Activated T-helper 9 cell treated with anti-CD3 and anti-CD28 coated beads, Interleukin-2, amount 50 U/mL, for 16 hours (primary cell): ENCODE measurements around the gene TPST2.

Experiments
- DNase-seq: peaks from one replicate; pipeline ENCODE4 v3.0.0-alpha.2; 2020; ENCODE audit warnings: low read depth

The TPST2 gene

DNA sequence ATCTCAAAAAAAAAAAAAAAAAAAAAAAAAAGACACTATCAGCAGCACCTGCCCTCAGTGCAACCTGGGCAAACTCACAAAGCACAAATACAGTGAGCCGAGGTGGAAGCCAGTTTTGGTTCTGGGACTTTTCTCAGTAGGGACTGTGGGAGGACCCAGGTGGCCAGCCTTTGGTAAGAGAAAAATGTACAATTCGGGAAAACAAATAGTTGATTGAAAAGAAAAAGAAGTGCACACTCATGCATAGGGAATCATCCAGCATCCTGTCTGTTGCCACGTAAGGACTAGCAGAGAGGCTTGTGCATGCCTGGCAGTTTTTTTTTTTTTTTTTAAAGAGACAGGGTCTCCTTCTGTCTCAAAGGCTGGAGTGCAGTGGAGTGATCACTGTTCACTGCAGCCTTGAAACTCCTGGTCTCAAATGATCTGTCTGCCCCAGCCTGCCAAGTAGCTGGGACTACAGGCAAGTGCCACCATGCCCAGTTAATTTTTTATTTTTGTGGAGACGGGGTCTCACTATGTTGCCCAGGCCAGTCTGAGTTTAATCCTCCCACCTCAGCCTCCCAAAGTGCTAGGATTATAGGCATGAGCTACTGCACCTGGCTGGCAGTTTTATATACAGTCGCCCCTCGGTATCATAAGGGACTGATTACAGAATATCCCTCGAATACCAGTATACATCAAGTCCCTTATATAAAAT lies 36.7 kb downstream of the TPST2 start:
- DNase-seq = no peak

GRCh38 chr22:26552466-26552865 lies 37.5 kb downstream of the TPST2 start:
- no peak for DNase-seq

GRCh38 chr22:26551568-26551967 lies 38.4 kb downstream of the TPST2 start:
- no peak for DNase-seq

DNA sequence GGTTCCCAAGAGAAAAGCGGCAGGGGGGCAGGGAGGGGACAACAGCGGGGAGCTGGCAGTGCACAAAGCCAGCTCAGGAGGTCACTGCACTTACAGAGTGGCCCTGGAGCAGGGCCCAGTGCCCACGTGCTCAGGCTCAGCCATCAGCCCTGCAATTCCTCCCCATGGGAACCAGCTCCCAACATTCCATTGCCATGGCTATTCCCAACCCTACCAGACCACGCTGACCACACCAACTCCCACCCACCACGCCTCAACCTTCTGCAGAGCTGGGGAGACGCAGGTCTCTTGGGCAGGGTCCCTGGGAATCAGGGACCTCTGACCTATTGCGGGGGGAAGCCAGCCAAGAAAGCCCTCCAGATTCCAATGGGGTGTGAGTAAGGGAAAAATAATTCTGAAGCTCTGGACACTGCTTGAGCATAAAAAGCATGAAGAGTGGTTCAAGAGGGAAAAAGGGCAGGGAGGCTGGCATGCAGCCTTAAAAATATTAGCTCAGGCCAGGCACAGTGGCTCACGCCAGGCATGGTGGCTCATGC lies 39.4 kb downstream of the TPST2 start:
- DNase-seq = no peak

DNA sequence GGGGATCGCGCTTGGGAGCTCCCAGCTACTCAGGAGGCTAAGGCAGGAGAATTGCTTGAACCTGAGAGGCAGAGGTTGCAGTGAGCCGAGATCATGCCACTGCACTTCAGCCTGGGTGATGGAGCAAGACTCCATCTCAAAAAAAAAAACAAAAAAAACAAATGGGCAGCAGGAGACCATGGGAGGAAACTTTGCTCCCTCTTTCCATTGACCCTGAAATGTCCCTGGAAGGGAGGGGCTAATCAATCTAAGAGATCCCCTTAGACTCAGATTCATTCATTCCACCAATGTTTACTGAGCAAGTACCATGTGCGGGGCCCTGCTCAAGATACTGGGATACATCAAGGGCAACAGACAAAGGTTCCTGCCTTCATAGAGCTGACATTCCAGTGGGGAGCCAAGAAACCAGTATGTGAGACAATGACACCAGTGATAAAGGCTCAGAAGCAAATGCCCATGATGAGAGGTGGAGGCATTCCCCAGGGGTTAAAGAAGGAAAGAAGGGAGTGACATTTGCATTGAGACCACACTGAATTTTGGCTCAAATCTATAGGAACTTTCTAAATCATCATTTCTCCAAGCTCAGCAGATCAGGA lies 39.9 kb downstream of the TPST2 start:
- DNase-seq = no peak

DNA sequence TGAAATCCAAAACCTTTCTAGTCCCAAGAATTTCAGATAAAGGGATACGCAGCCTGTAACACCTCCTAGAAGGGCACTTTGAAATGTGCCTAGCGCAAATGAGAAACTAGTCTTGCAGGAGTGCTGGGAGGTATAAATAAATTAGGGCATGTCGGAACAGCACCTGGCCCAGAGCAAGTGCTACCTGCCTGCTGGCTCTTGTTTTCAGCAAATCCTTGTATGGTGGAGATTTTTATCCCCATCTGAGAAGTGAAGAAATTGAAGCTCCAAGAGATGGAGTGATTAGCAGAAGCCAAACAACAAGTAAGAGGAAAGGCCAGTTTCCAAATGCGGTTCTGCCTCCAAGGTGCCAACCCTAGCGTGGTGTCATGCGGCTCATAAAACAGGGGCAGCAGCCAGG lies 40.9 kb downstream of the TPST2 start:
- DNase-seq = no peak

DNA sequence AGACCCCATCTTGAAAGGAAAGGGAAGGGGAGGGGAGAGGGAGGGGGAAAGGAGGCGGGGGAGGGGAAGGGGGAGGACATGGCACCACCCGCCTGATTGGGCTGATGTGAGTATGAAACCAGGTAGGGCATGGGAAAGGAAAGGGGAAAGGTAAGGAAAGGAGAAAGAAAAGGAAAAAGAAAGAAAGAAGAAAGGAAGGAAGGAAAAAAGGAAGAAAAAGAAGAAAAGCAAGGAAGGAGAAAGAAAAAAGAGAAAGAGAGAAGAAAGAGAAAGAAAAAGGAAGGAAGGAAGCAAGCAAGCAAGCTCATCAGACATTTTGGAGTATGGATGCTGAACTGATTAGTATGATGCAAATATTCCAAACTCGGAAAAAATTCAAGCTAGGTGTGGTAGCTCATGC lies 41.6 kb downstream of the TPST2 start:
- DNase-seq = no peak

- DNase-seq = no peak
These were observed 42.1 kb downstream of the TPST2 start for GRCh38 chr22:26547837-26548236.

DNA sequence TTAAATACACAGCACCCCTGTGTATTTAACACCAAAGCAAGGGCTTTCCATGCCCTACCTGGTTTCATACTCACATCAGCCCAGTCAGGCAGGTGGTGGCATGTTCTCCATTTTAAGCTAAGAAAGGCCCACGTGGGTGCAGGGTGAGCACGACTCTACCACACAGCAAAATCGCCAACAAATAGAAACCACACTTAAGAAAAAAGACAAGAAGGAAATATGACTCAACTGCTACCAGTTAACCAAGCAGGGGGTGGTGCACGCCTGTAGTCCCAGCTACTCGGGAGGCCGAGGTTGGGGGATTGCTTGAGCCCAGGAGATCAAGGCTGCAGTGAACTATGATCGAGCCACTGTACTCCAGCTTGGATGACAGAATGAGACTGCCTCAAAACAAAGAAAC lies 42.5 kb downstream of the TPST2 start:
- DNase-seq = no peak

- no peak for DNase-seq
These were observed 43.6 kb downstream of the TPST2 start for GRCh38 chr22:26546282-26546681.

- DNase-seq = no peak
These were observed 44.1 kb downstream of the TPST2 start for GRCh38 chr22:26545827-26546226.

- DNase-seq = no peak
These were observed 44.5 kb downstream of the TPST2 start for GRCh38 chr22:26545385-26545784.

DNA sequence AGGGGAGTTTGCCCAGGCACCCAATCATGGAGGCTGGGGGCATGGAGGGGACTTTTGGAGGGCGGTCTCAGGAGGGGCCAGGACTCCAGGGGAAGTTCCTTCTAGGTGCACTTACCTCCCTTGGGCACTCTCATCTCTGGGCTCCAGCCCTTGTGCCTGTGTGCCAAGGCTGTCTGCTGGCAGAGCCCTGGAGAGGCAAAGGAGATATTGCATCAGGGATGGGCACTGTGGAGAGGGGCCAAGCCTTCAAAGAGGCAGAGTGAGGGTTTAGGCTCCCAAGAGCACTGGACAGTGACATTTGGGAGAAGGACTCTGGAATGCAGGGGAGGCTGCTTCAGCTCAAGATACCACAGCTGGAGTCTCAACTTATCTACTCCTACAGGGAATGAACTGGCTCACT lies 45.4 kb downstream of the TPST2 start:
- DNase-seq = no peak

- DNase-seq = no peak
These were observed 47.1 kb downstream of the TPST2 start for GRCh38 chr22:26542831-26543230.

DNA sequence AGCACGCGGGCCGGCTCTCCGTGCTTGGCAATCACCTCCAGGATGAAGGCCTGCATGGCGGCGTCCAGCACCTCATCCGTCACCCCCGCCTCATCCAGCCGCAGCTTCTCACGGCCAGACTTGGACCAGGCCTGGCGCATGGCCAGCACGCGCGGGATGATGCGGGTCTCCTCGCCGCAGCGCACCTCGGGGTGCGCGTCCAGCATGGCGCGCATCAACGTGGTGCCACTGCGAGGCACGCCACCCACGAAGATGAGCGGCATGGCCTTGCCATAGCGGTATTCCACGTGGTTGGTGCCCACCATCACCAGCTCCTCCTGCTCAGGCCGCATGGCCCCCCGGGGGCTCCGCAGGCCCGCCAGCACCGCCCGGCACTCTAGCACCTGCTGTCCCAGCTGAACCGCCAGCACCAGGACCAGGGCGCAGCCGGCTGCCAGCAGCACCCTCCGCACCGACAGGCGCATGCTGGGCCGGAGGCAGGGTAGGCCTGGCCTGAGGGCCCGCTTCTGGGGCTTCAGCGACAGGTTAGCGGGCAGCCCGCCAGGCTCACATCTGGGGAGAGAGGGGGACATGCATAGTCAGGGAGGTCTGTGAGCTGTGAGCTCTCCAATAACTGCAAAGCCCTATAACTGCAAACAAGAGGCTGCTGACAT lies 48.6 kb downstream of the TPST2 start:
- no peak for DNase-seq

GRCh38 chr22:26540119-26540518 lies 49.8 kb downstream of the TPST2 start:
- DNase-seq = no peak

- no peak for DNase-seq
These were observed 53.2 kb downstream of the TPST2 start for GRCh38 chr22:26536762-26537134.

- DNase-seq = no peak
These were observed 53.7 kb downstream of the TPST2 start for GRCh38 chr22:26536056-26536761.

DNA sequence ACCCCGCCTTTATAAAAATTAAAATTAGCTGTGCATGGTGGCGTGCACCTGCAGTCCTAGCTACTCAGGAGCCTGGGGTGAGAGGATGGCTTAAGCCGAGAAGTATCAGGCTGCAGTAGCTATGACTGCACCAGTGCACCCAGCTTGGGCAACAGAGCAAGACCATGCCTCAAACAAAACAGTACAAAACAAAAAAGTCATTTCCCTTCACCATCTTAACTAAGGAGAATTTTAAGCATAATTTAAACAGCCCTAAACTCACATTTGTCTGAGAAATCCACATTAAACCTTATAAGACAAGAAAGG lies 54.4 kb downstream of the TPST2 start:
- DNase-seq = no peak

DNA sequence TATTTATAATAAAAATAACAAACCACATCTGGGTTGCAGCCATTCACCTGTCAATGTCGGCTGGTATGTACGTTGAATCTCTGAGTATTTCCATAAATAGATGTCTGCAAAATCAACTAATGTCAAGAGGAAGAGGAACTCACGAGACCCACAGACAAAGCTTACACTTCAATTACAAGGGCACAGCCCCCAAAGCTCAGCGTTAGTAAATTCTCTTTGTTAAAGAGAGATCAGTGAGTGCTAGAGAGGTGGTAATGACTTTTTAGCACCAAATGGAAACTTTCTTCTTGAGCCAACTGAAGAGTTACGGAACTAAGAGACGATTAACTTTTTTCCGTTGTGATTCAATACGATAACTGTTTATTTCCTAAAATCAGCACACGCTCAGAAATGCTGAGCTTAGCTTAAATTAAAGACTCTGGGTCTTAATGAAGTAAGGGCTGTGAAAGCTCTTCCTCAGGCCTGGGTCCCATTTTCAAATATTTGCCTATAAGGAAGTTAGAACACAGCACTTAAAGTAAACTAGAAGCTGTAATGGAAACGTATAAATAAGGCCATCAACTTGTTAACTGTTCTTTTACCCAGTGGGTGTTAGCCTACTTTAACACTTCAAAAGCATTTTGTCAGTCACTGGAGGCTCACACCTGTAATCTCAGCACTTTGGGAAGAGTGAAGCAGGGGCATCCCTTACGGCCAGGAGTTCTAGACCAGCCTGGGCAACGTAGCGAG lies 54.9 kb downstream of the TPST2 start:
- DNase-seq = no peak

DNA sequence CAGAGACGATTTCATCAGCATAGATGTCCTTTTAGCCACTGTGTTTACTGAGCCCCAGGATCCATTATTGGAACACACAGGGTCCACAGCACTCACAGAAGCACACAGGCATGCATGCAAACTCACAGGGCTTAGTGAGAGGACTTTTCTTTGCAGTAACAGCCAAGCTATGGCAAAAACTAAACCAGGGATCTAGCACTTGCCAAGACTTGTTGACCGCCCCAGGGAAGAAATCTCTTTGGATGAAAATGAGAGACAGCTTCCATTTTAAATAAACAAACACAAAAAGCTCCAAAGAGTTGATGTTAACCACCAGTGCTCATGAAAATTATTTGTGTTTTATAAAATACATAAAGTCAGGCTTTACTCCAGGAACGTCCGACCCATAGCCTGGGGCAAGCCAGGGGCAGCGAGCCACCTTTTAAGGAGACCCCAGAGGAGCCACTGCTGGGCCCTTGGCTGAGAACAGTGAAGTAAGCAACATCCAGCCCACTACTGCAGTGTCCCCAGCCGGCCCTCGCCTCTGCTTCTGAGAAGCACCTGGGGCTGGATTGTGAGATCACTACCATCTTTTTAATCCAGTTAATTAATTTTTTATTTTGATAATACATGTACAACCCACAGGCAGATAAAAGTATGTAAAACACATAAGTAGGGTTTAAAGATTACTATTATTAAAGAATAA lies 55.6 kb downstream of the TPST2 start:
- no peak for DNase-seq

DNA sequence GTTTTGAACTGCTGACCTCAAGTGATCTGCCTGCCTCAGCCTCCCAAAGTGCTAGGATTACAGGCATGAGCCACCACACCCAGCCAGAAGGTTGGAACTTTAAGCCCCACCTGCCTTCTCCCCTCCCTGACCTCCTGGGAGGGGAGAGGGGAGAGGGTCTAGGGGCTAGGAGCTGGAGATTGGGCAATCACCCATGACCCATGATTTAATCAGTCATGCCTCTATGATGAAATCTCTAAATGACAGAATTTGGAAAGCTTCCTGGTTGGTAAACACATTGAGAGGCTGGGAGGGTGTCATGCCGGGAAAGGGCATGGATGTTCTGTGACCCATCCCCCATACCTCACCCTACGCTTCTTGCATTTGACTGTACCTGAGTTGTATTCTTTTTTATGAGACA lies 60.6 kb downstream of the TPST2 start:
- DNase-seq = no peak
